GM19395 (cell line): ENCODE results near the gene NMUR1.
A peak's percentile ranks its signal among the peaks of the same experiment; 100 is the strongest.
"Not testable (repeated sequence)": the region's sequence is repeated elsewhere in the genome, so short reads cannot be mapped to it uniquely, and the experiment has no call there.

Experiments used
- ATAC-seq: cut with Tn5 transposase; IDR thresholded peaks from one replicate; pipeline ENCODE4 v1.9.1; 2021; ENCODE audit warnings: mild to moderate bottlenecking, moderate library complexity; ENCODE audit not compliant: unreplicated experiment

The NMUR1 gene, protein sequence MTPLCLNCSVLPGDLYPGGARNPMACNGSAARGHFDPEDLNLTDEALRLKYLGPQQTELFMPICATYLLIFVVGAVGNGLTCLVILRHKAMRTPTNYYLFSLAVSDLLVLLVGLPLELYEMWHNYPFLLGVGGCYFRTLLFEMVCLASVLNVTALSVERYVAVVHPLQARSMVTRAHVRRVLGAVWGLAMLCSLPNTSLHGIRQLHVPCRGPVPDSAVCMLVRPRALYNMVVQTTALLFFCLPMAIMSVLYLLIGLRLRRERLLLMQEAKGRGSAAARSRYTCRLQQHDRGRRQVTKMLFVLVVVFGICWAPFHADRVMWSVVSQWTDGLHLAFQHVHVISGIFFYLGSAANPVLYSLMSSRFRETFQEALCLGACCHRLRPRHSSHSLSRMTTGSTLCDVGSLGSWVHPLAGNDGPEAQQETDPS

DNA sequence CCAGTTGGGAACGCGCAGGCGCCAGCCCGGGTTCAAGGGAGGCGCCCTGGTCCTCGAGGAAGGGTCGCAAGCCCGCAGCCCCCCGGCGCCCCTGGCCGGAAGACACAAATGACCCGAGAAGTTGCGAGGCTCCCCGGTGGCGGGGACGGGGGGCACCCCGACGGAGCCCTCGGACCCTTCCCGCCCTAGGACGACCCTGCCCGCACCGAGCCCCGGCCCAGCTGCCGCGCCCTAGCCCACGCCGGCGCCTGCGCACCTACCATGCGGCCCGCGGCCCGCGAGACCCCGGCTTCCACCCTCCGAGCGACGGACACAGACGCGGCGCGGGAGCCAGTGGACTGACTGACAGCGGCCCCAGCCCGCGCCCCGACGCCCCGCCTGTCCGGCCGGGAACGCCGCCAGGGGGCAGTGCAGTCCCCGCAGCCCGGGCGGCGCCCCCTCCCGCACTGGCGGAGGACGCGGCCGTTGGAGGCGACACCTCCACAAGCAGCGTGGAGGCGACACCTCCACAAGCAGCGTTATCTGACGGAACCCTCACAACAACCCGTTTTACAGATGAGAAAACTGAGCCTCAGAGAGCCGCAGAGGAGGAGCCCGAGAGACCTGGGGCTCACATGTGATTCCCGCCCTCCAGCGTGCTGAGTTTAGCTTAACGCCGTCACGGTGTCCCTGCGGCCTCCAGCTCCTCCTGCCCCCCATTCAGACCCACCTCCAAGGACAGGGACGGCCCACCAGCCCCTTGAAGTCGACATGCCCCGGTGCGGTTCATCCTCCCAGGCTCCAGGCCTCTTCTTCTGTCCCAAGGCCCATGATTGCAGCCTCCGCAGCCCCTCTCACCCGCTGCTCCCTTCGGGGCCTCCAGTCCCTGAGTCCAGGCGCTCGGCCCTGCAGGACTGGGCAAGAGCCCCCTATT lies at the start of gene NMUR1:
Gene NMUR1, minus strand, starts transcription at position 347 of the 913 bp plus-strand sequence. Its CDS starts 84 bp downstream, at position 263.
- peak; percentile 74 for ATAC-seq

DNA sequence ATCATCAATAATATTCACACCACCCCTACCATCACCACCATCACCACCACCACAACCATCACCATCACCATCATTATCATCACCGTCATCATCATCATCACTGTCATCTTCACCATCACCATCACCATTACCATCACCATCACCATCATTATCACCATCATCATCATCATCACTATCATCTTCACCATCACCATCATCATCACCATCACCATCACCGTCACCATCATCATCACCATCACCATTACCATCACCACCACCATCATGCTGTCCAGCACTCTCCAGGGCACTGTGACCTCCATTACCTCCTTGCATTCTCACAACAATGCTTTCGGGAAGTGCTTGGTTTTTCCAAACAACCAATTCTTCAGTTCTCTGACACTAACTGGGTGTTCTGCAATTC lies 49.3 kb upstream of the NMUR1 start:
- no peak for ATAC-seq

DNA sequence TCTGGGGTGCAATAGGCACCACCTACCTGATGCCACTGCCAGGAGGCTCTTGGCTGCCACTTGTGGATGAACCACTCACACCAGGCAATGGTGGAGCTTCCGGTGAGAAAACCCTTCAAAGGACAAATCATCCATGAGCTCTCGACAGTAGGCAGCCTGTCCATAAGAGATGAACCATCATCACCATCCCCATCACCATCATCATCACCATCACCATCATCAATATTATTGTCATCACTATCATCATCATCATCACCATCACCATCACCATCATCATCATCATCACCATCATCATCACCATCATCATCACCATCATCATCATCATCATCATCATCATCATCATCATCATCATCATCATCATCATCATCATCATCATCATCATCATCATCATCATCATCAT lies 48.4 kb upstream of the NMUR1 start:
- ATAC-seq, result not testable (repeated sequence)

DNA sequence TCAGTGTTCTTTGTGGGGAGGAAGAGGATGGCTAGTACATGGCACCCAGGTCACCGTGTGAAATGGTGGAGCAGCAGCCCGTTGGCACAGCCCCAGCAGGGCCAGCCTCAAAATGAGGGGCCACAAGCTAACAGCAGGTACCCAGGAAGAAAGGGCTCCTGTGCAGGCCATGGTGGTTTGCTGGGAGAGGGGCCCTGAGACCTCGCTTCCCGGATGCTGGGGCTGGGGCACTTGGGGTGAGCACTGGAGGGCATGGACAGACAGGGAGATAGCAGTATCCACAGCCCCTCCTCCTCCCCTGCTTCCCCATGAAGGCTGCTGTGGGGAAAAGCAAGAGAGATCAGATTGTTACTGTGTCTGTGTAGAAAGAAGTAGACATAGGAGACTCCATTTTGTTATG lies 46.2 kb upstream of the NMUR1 start:
- no peak for ATAC-seq

DNA sequence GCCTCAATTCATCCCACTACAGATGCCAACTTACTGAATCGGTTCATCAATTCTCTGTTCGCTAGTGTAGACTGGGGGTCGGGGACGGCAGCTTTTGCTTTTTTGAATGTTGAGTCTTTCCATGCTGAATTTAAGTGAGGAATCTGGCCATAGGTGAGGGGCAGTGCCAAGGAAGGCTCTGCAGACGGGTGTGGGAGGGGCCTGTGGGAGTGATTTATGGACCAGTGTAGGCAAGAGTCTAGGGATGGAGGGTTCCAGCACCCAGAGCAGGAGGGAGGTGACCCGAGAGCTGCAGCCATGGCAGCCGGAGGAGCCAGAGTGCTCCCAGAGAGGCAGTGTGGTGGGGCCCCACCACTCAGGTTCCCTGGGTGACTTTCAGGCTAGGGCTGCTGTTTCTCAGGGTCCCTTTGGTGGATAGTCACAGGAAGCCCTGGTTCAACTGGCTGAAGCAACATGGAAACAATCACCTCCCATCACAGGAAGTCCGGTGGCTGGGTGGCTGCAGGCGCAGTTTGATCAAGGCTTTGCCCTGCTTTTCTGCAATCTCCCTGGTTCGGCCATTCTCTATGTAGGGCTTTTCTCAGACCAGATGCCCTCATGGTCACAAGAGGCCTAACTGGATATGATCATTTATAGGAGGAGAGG lies 45.5 kb upstream of the NMUR1 start:
- no peak for ATAC-seq

DNA sequence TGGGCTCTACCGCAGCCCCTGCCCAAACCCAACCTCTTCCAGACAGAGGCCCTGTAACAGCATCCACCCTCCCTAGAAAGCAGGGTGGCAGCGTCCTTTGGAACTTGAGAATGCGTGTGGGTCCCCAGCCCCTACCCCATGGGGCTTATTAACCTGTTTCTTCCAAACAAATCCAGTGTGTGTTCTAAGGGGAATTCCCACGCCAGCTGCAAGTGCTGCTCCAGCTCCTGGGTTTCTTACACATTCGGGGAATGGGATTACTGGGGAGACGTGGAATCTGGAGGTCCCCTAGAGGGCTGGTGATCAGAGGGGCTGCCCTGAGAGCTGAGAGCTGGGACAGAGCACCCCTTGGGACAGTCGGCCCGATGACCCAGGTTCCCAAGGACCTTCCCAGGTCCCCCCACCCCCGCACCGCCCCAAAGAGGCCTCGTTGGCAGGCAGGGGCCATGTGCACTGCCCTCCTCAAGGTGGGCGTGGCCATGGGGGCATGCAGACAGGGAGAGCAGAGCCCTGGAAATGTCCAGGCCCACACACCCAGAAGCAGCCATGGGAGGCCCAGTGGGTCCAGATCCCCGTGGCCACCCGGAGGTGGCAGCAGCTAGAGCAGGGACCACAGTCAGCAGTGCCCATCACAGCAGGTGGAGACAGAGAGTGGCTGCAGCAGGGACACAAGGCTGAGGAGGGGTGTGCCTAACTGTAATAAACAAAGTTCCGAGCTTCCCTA lies 43.6 kb upstream of the NMUR1 start:
- no peak for ATAC-seq

DNA sequence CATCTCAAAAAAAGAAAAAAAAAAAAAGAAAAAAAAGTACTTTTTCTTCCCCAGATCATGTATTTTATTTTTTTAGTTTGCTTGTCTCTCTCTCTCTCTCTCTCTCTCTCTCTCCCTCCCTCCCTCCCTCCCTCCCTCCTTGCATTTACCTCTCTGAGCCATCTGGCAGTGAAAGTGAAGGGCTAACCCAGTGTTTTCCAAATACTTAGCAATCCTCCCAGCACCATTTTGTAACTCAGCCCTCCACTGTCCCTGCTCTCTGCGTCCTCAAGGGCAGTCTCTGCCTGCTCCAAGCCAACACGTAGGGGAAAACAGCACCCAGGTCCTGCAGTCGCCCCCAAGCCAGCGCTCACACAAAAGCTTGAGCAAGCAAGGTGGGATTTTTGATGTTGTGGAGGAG lies 42.9 kb upstream of the NMUR1 start:
- ATAC-seq, result no peak

DNA sequence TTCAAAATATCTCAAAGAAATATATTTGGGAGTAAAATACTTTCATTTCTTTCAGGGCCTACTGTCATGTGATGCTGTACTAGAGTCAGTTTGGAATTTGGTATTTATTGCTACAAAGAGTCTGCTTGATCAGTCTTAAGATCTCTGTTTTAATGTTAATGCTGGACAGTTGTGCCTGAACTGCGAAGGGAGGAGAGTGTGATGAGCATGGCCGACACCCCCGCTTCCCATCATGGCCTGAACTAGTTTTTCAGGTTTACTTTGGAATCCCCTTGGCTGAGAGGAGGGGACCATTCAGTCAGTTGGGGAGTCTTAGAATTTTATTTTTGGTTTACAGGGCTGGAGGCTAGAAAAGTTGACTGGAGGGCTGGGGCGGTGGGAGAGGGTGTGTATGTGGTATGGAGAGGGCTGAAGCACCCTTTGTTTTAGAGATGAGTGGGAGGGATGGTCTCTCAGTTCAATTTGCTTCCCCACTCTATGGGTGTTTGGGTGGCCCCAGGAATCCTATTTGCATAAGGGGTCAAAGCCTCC lies 41.5 kb upstream of the NMUR1 start:
- no peak for ATAC-seq

DNA sequence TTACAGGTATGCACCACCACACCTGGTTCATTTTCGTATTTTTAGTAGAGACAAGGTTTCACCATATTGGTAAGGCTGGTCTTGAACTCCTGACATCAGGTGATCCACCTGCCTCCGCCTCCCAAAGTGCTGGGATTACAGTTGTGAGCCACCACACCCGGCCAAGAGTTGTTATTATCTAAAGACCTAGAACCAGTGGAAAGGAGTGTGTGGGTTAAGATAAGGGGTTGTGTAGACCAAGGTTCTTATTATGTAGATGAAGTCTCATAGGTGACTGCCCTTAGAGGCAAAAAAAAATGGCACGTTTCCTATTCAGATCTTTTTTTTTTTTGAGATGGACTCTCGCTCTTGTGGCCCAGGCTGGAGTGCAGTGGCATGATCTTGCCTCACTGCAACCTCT lies 40.7 kb upstream of the NMUR1 start:
- not testable (repeated sequence) for ATAC-seq

DNA sequence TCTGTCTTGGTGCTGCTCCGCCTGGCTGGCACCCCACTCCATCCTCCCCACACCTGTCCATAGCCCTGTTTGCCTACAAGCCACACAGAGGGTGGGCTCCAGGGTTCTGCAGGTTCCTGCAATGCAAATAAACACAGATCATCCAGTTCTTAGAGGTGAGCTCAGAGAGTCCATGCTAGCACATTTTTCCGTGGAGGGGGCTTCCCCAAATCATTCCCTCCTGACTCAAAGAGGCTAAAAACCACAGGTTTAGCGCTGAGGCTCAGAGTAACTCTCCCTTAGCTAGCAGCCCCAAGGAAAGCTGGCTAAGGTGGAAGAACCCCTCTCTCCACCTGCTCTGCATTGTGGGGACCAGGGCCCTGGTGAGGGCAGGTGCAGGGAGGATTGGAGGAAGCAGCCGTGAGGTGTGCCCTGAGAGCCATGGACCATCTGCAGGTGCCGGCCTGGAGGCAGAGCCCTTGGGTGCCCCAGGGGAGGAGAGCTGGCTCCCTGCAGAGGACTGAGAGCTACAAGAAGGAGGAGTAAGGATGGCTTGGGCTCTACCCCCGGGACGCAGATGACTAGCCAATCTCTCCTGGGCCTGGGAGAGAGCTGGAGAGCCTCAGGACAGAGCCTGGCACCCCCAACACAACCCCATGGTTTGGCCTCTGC lies 38.7 kb upstream of the NMUR1 start:
- no peak for ATAC-seq

DNA sequence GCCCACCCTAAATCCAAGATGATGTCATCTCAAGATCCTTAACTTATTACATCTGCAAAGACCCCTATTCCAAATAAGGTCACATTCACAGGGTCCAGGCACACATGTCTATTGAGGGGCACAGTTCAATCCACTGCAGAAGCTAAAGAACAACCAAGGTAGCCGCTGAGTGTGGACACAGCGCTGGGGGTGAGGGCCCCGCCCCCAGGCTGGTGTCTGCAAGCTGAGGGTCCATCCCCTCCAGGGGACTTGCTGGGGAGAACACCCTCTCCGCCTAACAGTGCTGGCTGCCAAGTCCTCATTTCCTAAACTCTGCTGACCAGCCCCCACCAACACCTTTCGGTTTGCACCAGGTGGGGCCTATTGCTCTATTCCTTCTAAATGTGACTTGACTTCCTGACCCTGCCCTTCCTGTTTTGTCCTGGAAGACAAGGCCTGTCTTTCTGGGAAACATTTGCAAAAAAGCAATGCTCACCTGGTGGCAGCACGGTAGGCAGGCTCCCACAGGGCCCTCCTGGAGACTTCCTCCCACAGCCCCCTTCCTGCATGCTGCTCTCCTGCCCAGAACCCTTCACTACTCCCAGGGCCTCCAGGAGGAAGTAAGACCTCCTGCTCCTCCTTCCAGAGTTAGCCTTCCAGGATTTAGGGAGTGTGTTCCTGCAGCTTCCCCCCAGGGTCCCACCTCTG lies 38.0 kb upstream of the NMUR1 start:
- no peak for ATAC-seq

DNA sequence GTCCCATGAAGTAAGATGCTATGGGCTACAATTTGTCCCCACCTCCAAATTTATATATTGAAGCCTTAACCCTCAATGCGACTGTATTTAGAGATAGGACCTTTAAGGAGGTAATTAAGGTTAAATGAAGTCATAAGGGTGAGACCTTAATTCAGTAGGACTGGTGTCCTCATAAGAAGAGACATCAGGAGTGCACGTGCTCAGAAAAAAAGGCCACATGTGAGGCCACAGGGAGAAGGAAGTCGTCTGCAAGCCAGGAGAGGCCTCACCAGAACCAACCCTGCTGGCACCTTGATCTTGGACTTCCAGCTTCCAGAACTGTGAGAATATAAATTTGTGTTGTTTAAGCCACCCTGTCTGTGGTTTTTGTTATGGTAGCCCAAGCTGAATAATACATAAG lies 36.9 kb upstream of the NMUR1 start:
- ATAC-seq, result no peak

DNA sequence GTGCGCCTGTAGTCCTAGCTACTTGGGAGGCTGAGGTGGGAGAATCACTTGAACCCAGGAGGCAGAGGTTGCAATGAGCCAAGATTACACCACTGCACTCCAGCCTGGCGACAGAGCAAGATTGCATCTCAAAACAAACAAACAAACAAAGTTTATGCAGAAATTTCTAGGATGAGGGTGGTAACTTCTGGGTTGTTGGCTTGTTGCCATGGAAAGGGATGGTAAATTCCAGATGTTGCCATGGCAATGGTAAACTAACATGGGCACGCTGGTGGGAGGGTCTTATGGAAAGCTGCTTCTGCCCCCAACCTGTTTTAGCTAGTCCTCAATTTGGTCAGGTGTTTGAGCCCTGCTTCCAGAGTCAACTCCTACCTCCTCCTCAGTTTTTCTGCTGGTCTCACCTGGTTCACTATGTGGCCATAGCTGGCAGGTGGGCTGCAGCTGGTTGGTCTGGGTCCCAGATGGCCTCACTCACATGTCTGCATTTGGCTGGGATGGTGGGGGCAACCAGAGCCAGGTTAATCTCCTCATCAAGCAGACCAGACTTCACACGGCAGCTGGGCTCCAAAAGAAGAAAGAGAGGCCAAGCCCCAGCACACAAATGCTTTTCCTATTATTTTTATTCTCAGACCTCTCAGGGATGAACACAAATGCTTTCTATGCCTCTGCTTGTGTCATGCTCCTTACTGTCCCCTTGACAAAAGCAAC lies 35.8 kb upstream of the NMUR1 start:
- no peak for ATAC-seq

DNA sequence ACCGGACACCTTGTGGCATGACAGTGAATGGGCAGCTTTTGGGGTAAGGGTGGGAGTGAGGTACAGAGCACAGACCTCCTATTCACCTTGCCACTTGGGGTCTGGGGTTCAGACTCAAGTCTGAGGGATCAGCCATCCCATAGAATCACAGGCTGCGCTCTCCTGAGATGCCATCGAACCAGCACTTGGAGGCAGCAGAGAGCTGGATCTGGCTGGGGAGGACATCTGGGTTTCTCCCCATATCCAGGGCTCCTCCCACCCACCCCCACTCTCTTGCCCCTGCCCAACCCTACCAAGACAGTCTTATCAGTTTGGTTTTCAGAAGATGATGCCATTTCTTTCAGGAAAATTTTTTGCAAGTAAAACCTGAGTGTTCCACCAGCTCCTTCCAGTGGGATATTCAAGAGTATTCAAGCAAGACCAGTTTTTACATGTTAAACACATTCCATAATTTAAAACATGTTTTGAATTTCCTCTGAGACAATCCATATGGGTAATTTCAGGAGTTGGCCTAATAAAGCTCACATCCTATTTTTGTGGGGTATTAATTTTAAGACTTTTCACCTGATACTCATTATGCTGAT lies 33.2 kb upstream of the NMUR1 start:
- no peak for ATAC-seq

DNA sequence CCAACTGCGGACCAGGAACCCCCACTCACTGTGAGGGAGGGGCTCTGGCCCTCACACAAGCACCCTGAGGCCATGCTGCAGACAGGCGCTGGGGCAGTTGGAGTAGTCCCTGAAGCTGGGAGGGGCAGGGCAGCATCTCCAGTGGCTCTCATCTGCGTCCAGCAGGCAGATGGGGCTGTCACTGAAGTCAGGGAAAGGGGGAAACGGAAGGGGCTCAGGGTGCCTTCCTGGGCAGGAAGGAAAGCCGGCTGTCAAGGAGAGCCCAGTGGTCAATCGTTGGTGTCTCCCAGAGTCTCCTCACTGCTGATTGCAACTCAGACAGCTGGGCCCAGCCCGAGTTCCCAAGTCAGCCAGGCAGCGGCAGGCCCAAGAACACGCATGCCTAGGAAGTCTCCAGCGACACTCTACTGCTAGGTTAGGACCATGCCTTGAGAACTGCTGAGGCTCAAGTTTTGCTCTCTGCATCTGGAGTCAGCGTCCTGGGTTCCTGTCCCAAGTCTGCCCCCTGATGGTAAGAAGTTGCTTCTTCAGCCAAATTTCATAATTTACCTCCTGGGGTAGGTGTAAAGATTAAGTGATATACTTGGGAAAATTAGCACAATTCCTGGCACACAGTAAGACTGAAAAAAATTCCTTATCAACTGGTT lies 27.4 kb upstream of the NMUR1 start:
- ATAC-seq, result peak; percentile 70

DNA sequence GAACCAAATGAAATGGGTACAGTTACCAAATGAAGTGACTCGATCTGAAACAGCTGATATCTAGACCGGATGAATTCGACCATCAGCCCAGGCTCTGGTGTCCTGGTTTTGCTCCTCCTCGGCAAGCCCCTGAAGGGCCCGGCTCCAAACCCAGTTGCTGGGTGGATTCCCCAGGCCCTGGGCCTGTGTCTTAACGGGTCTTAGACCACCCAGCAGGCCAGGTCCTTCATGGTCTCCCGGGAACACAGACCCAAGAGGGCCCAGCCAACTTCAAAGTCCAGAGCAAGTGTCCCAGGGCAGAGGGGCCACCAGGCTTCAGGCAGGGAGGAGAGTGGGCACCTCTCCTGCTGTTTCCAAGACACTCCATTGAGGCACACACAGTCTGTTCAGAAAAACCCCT lies 26.7 kb upstream of the NMUR1 start:
- no peak for ATAC-seq

DNA sequence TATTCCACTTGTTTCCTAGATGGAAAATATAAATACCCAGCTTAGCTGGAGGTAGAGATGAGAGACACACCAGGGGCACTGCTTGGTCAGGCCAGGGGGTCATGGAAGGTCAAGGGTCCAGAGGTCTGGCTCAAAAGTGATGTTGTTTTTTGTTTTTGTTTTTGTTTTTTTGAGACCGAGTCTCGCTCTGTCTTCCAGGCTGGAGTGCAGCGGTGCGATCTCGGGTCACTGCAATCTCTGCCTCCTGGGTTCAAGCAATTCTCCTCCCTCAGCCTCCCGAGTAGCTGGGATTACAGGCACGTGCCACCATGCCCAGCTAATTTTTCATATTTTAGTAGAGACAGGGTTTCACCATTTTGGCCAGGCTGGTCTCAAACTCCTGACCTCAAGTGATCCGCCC lies 26.3 kb upstream of the NMUR1 start:
- not testable (repeated sequence) for ATAC-seq
